Measurements from ENCODE around the gene RAB21. TPM values are rescaled to one million over a fixed set of nuclear protein-coding genes. Genes with fewer than 3 reads are reported as not detected.

RAB21 gene
- total RNA-seq, 1 experiment from 2014 or later: 53.0 TPM

DNA sequence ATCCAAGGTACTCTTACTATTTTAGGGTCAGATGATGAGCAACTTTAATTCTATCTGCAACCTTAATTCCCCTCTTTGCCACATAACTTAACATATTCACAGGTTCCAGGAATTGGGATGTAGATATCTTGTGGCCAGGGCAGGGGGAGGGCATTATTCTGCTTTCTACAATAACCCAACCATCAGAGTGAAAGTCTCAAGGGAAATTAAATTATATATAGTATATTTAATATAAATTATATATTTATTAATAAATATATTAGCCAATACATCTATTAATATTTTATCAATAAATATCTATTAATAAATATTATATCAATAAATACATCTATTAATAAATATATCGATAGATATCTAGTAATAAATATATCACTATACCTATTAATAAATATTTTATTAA, 11.7 kb upstream of the RAB21 start:
- Histone ChIP-seq H3K18ac (ENCODE audit: insufficient read length, low read depth, low read length) (no peak overlapping the region), H3K4me1 (ENCODE audit: insufficient read depth, low read length) (no peaks in the 10 kb centered on the region), H3K4me2 (ENCODE audit: insufficient read depth, insufficient read length, low read length) (no peak overlapping the region), H2BK120ac (ENCODE audit: low read depth, low read length, poor library complexity, severe bottlenecking) (no peak overlapping the region), H4K20me1 (ENCODE audit: control insufficient read depth, insufficient read depth, insufficient read length) (no peaks in the 10 kb centered on the region), H2BK5ac (ENCODE audit: insufficient read length, low read length) (no peak overlapping the region), H3K23ac (ENCODE audit: insufficient read length, low read depth, low read length) (no peak overlapping the region), H3K14ac (ENCODE audit: insufficient read depth, low read length) (no peak overlapping the region), H4K5ac (ENCODE audit: insufficient read length, low read depth, low read length) (no peak overlapping the region), H2BK20ac (ENCODE audit: low read depth, low read length, poor library complexity, severe bottlenecking) (no peak overlapping the region), H2BK15ac (ENCODE audit: low read depth, low read length) (no peak overlapping the region), H3K27ac (ENCODE audit: insufficient read length, low read depth, low read length) (no peak overlapping the region), H3K79me1 (ENCODE audit: insufficient read depth, low read depth, low read length, poor library complexity, severe bottlenecking) (no peaks in the 10 kb centered on the region), H3K79me2 (ENCODE audit: insufficient read depth, low read length) (no peaks in the 10 kb centered on the region), H3K56ac (ENCODE audit: insufficient read length, low read depth, low read length) (no peak overlapping the region), H3K27me3 (ENCODE audit: insufficient read depth, low read length) (no peaks in the 10 kb centered on the region), H3K9ac (ENCODE audit: extremely low read depth, insufficient read length, low read length) (no peak overlapping the region), H4K91ac (ENCODE audit: insufficient read length, low read depth, low read length) (no peak overlapping the region), H2AK5ac (ENCODE audit: insufficient read length, low read length) (no peak overlapping the region), H3K23me2 (ENCODE audit: insufficient read length, low read depth, low read length, poor library complexity, severe bottlenecking) (no peaks in the 10 kb centered on the region), H4K8ac (replicated peaks; ENCODE audit: insufficient read length, low read depth, low read length) (no peak overlapping the region), H3K9me3 (ENCODE audit: control insufficient read depth, low read depth, low read length) (no peaks in the 10 kb centered on the region), H2BK12ac (ENCODE audit: insufficient read length, low read depth, low read length) (no peak overlapping the region), H3T11ph (ENCODE audit: low read length) (no peak overlapping the region), H3K4ac (ENCODE audit: low read depth, low read length) (no peak overlapping the region), H2AFZ (ENCODE audit: low read length) (no peak overlapping the region)
- no peak overlapping the region for H3K27ac Mint-ChIP-seq
- WGBS (ENCODE audit: extremely low coverage, insufficient read length, low lambda C conversion rate): no CpG with 5 or more reads among the region's 1 CpG
- H3K4me1 Mint-ChIP-seq: peaks cover under 1% of the 10 kb centered on the region in 2 experiments; a peak in 3 of 4 replicates
- no peaks in the 10 kb centered on the region for H3K36me3 Mint-ChIP-seq (ENCODE audit: insufficient read depth in 1 of 3, low read depth in 3 of 3)
- TF ChIP-seq, protein P1, sequence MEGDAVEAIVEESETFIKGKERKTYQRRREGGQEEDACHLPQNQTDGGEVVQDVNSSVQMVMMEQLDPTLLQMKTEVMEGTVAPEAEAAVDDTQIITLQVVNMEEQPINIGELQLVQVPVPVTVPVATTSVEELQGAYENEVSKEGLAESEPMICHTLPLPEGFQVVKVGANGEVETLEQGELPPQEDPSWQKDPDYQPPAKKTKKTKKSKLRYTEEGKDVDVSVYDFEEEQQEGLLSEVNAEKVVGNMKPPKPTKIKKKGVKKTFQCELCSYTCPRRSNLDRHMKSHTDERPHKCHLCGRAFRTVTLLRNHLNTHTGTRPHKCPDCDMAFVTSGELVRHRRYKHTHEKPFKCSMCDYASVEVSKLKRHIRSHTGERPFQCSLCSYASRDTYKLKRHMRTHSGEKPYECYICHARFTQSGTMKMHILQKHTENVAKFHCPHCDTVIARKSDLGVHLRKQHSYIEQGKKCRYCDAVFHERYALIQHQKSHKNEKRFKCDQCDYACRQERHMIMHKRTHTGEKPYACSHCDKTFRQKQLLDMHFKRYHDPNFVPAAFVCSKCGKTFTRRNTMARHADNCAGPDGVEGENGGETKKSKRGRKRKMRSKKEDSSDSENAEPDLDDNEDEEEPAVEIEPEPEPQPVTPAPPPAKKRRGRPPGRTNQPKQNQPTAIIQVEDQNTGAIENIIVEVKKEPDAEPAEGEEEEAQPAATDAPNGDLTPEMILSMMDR (conservative IDR thresholded peaks at IDR 0.05): no peak
- no peak overlapping the region for H3K4me3 Mint-ChIP-seq
- H3K27me3 Mint-ChIP-seq (ENCODE audit: low read depth): no peaks in the 10 kb centered on the region
- DNase-seq: no peak
- no peaks in the 10 kb centered on the region for H3K9me3 Mint-ChIP-seq

Data from H9 (cell line).